ENCODE data around the gene HAGHL. TPM values are rescaled to one million over a fixed set of nuclear protein-coding genes. Genes with fewer than 3 reads are reported as not detected.

The HAGHL gene
- total and polyA plus RNA-seq, 5 donors = 7.5 to 21.0 (median 12.1) TPM

GRCh38 chr16:717450-718245 is 9.3 kb upstream of the HAGHL start:
- no peaks in the 10 kb centered on the region for H3K27me3 ChIP-seq (ENCODE audit: control insufficient read depth, insufficient read depth)
- ATAC-seq (no peak), DNase-seq (no peak)
- H3K4me1 ChIP-seq (ENCODE audit: control insufficient read depth, insufficient read depth, low read length) = peaks cover 5% of the 10 kb centered on the region
- H3K4me3 ChIP-seq (ENCODE audit: low read length) = no peak overlapping the region
- no peak overlapping the region for H3K27ac ChIP-seq (ENCODE audit: low read length)
- no peaks in the 10 kb centered on the region for H3K9me3 ChIP-seq (ENCODE audit: control insufficient read depth, low read length)
- intact Hi-C loops (cut with DNase I) = loop anchor here in 2 of 4 donors (10.0 kb wide), 2 partner anchors 67 to 337 kb away; partner anchors contain the start of genes CHTF18 (in 1 of the 2) and RPUSD1 (in 1 of the 2)
- 81% methylated on average over 32 of the region's 32 CpGs for WGBS

- no peaks in the 10 kb centered on the region for H3K9me3 ChIP-seq (ENCODE audit: control insufficient read depth, low read length)
- H3K4me3 ChIP-seq (ENCODE audit: low read length) = no peak overlapping the region
- peaks cover 5% of the 10 kb centered on the region for H3K4me1 ChIP-seq (ENCODE audit: control insufficient read depth, insufficient read depth, low read length)
- no peaks in the 10 kb centered on the region for H3K27me3 ChIP-seq (ENCODE audit: control insufficient read depth, insufficient read depth)
- whole genome bisulfite sequencing = 91% methylated on average over 9 of the region's 9 CpGs
- no peak for DNase-seq
- no peak overlapping the region for H3K27ac ChIP-seq (ENCODE audit: low read length)
- intact Hi-C loops (cut with DNase I) = loop anchor here in 2 of 4 donors (10.0 kb wide), 2 partner anchors 66 to 336 kb away; partner anchors contain the start of genes CHTF18 (in 1 of the 2) and RPUSD1 (in 1 of the 2)
- ATAC-seq = no peak
These were observed 8.5 kb upstream of the HAGHL start for GRCh38 chr16:718389-718788.

- Histone ChIP-seq H3K9me3 (ENCODE audit: control insufficient read depth, low read length) (no peaks in the 10 kb centered on the region), H3K27me3 (ENCODE audit: control insufficient read depth, insufficient read depth) (no peaks in the 10 kb centered on the region), H3K4me3 (ENCODE audit: low read length) (no peak overlapping the region), H3K4me1 (ENCODE audit: control insufficient read depth, insufficient read depth, low read length) (peaks cover 5% of the 10 kb centered on the region), H3K27ac (ENCODE audit: low read length) (no peak overlapping the region)
- ATAC-seq (no peak), DNase-seq (no peak)
- WGBS = 82% methylated on average over 6 of the region's 6 CpGs
- intact Hi-C loops (cut with DNase I) = loop anchor here in 2 of 4 donors (10.0 kb wide), 2 partner anchors 66 to 336 kb away; partner anchors contain the start of genes CHTF18 (in 1 of the 2) and RPUSD1 (in 1 of the 2)
These were observed 8.0 kb upstream of the HAGHL start for GRCh38 chr16:718922-719321.

- Histone ChIP-seq H3K27me3 (ENCODE audit: control insufficient read depth, insufficient read depth) (no peaks in the 10 kb centered on the region), H3K27ac (ENCODE audit: low read length) (peak overlapping the region; percentile 68), H3K9me3 (ENCODE audit: control insufficient read depth, low read length) (no peaks in the 10 kb centered on the region), H3K4me3 (ENCODE audit: low read length) (peak overlapping the region; percentile 57), H3K4me1 (ENCODE audit: control insufficient read depth, insufficient read depth, low read length) (peaks cover 5% of the 10 kb centered on the region)
- WGBS = 11% methylated on average over 16 of the region's 16 CpGs
- ATAC-seq = no peak
- DNase-seq = no peak
- intact Hi-C loops (cut with DNase I) = loop anchor here in 2 of 4 donors (10.0 kb wide), 2 partner anchors 65 to 335 kb away; partner anchors contain the start of genes CHTF18 (in 1 of the 2) and RPUSD1 (in 1 of the 2)
These were observed 7.0 kb upstream of the HAGHL start for GRCh38 chr16:719815-720446.

- Histone ChIP-seq H3K9me3 (ENCODE audit: control insufficient read depth, low read length) (no peaks in the 10 kb centered on the region), H3K27ac (ENCODE audit: low read length) (peak overlapping the region; percentile 68), H3K27me3 (ENCODE audit: control insufficient read depth, insufficient read depth) (no peaks in the 10 kb centered on the region), H3K4me1 (ENCODE audit: control insufficient read depth, insufficient read depth, low read length) (peaks cover 5% of the 10 kb centered on the region), H3K4me3 (ENCODE audit: low read length) (peak overlapping the region; percentile 57)
- ATAC-seq = peak; percentile 47 to 61
- intact Hi-C loops (cut with DNase I) = no loop called here
- DNase-seq = peak in 1 of 3 donors; percentile 53
- under 1% methylated on average over 38 of the region's 38 CpGs for WGBS
These were observed 6.4 kb upstream of the HAGHL start for GRCh38 chr16:720447-720989.

GRCh38 chr16:720990-721764 is 5.7 kb upstream of the HAGHL start, which contains the start of gene ANTKMT:
ANTKMT (plus strand) TSS chr16:721146; CDS start chr16:721275, 129 bp downstream.
- Histone ChIP-seq H3K9me3 (ENCODE audit: control insufficient read depth, low read length) (no peaks in the 10 kb centered on the region), H3K27me3 (ENCODE audit: control insufficient read depth, insufficient read depth) (no peaks in the 10 kb centered on the region), H3K4me1 (ENCODE audit: control insufficient read depth, insufficient read depth, low read length) (peaks cover 5% of the 10 kb centered on the region), H3K27ac (ENCODE audit: low read length) (peak within 1 kb of the TSS; percentile 73), H3K4me3 (ENCODE audit: low read length) (peak within 1 kb of the TSS; percentile 57)
- intact Hi-C loops (cut with DNase I) = no loop called here
- ATAC-seq = peak; percentile 81 to 82
- WGBS = 5% methylated on average over 106 of the region's 106 CpGs
- peak; percentile 81 to 92 (median 92) for DNase-seq

GRCh38 chr16:721765-722540 is 5.0 kb upstream of the HAGHL start:
- intact Hi-C loops (cut with DNase I) = no loop called here
- peaks cover 5% of the 10 kb centered on the region for H3K4me1 ChIP-seq (ENCODE audit: control insufficient read depth, insufficient read depth, low read length)
- H3K27me3 ChIP-seq (ENCODE audit: control insufficient read depth, insufficient read depth) = no peaks in the 10 kb centered on the region
- peak overlapping the region; percentile 57 for H3K4me3 ChIP-seq (ENCODE audit: low read length)
- no peaks in the 10 kb centered on the region for H3K9me3 ChIP-seq (ENCODE audit: control insufficient read depth, low read length)
- H3K27ac ChIP-seq (ENCODE audit: low read length) = no peak overlapping the region
- no peak for ATAC-seq
- WGBS = 85% methylated on average over 51 of the region's 51 CpGs
- peak in 1 of 3 donors; percentile 65 for DNase-seq

- Histone ChIP-seq H3K4me1 (ENCODE audit: control insufficient read depth, insufficient read depth, low read length) (peaks cover 5% of the 10 kb centered on the region), H3K27ac (ENCODE audit: low read length) (no peak overlapping the region), H3K27me3 (ENCODE audit: control insufficient read depth, insufficient read depth) (no peaks in the 10 kb centered on the region), H3K4me3 (ENCODE audit: low read length) (no peak overlapping the region), H3K9me3 (ENCODE audit: control insufficient read depth, low read length) (no peaks in the 10 kb centered on the region)
- intact Hi-C loops (cut with DNase I) = no loop called here
- 86% methylated on average over 24 of the region's 24 CpGs for WGBS
- DNase-seq (peak in 1 of 3 donors; percentile 55), ATAC-seq (no peak)
These were observed 3.9 kb upstream of the HAGHL start for GRCh38 chr16:722835-723633.

GRCh38 chr16:723695-724094 is 3.2 kb upstream of the HAGHL start:
- Histone ChIP-seq H3K4me1 (ENCODE audit: control insufficient read depth, insufficient read depth, low read length) (peaks cover 5% of the 10 kb centered on the region), H3K27ac (ENCODE audit: low read length) (no peak overlapping the region), H3K27me3 (ENCODE audit: control insufficient read depth, insufficient read depth) (no peaks in the 10 kb centered on the region), H3K4me3 (ENCODE audit: low read length) (no peak overlapping the region), H3K9me3 (ENCODE audit: control insufficient read depth, low read length) (no peaks in the 10 kb centered on the region)
- ATAC-seq (no peak), DNase-seq (peak in 1 of 3 donors; percentile 45)
- intact Hi-C loops (cut with DNase I) = no loop called here
- 86% methylated on average over 9 of the region's 9 CpGs for WGBS

All from right cardiac atrium (tissue), 5 donors.